Breast epithelium (tissue), 4 donors: ENCODE data around the gene ZNF629. TPM values are rescaled to one million over a fixed set of nuclear protein-coding genes. Genes with fewer than 3 reads are reported as not detected.

Source experiments
- DNase-seq, 2 donors: peaks; one replicate each; pipeline ENCODE4 v3.0.0-alpha.2; 2019; ENCODE audit warnings: low spot score in 2 of 2
- H3K27ac ChIP-seq, 2 donors: fragments of 200-600 bp; sonication (generic) in 1 of 2; one replicate each; pipeline ENCODE4 v1.5.1; 2016 to 2019; ENCODE audit warnings: mild to moderate bottlenecking in 1 of 2
- H3K27me3 ChIP-seq, 2 donors: fragments of 200-600 bp; sonication (generic) in 1 of 2; one replicate each; pipeline versions ENCODE4 v1.5.1 to v1.6.0; 2017 to 2019; ENCODE audit warnings: control low read depth in 1 of 2, mild to moderate bottlenecking in 1 of 2
- H3K36me3 ChIP-seq: fragments of 200-600 bp; one replicate; pipeline ENCODE4 v1.5.1; 2019
- H3K4me1 ChIP-seq, 2 donors: fragments of 200-600 bp; sonication (generic); one replicate each; pipeline ENCODE4 v1.5.1; 2016 to 2019; ENCODE audit warnings: control low read depth in 1 of 2
- H3K4me3 ChIP-seq, 3 donors: fragments of 200-600 bp; sonication (generic); 1 replicate in 2 of 3; 2 replicates in 1 of 3; pipeline ENCODE4 v1.5.1; 2016 to 2019; ENCODE audit warnings: mild to moderate bottlenecking in 3 of 3, moderate library complexity in 2 of 3
- H3K9me3 ChIP-seq, 2 donors: fragments of 200-600 bp; sonication (generic) in 1 of 2; one replicate each; pipeline ENCODE4 v1.5.1; 2016 to 2019; ENCODE audit warnings: control low read depth in 1 of 2
- CTCF ChIP-seq, 3 donors: fragments of 450-650 bp; IDR thresholded peaks; one replicate each; pipeline ENCODE4 v1.5.1; 2016 to 2017; ENCODE audit warnings: antibody characterized with exemption in 3 of 3, mild to moderate bottlenecking in 3 of 3, moderate library complexity in 3 of 3
- POLR2A ChIP-seq: fragments of 450-650 bp; IDR thresholded peaks from one replicate; pipeline ENCODE4 v1.6.1; 2016; ENCODE audit warnings: antibody characterized with exemption, mild to moderate bottlenecking, moderate library complexity
- POLR2AphosphoS5 ChIP-seq, 3 donors: sonication (generic); formaldehyde crosslinking; IDR thresholded peaks; one replicate each; pipeline ENCODE4 v1.6.1; 2017; ENCODE audit warnings: antibody characterized with exemption in 3 of 3
- intact Hi-C: fragments of 100-400 bp; cut with DNase I; formaldehyde crosslinking; loops from one replicate; pipeline ENCODE4 v1.15.1; 2023; ENCODE audit warnings: low total_unique reads
- total RNA-seq, 3 donors: library from RNA; depleted of rRNA; stranded (reverse); fragments of >200 nt; gene quantifications; one replicate each; pipeline ENCODE4 v1.1.0, GENCODE V29; 2016

The ZNF629 gene
- total RNA-seq, 3 donors from 2014 or later: 9.4 to 16.2 (median 10.5) TPM

DNA sequence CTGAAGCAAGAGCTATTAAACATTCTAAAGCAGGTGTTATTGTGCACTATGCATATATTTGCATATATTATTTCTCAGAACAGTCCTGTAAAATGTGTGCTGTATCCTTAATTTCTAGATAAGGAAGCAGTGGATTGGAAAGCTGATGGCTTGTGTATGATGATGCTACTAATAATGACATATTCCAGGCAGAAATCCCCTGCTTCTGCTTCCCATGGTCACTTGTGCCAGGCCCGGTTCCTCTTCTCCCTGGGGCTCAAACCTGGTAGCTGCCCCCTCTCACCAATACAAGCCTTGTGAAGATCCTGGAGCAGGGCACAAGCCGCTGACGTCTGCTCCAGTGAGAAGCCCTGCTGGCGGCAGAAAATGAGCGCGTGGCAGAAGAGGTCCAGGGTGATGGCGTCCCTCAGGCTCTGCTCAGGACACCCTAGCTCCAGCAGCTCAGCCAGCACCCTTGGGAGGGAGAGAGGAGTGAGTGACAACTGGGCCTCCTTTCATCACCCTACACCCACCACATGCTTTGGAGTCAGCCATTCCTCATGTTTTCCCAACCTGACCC lies 26.9 kb downstream of the ZNF629 start:
- TF ChIP-seq POLR2A (no peak), POLR2AphosphoS5 (IDR thresholded peaks at IDR 0.05) (no peak), CTCF (IDR thresholded peaks at IDR 0.05) (no peak)
- Histone ChIP-seq H3K27me3 (no peaks in the 10 kb centered on the region), H3K4me1 (peaks cover 3 to 19% of the 10 kb centered on the region in 2 donors), H3K36me3 (peaks cover 17% of the 10 kb centered on the region), H3K27ac (no peak overlapping the region), H3K9me3 (no peaks in the 10 kb centered on the region), H3K4me3 (no peak overlapping the region)
- intact Hi-C loops: loop anchor here (1.0 kb wide), 1 partner anchor 32 kb away; no protein-coding TSS in a partner anchor
- no peak for DNase-seq

- TF ChIP-seq POLR2A (no peak), CTCF (IDR thresholded peaks at IDR 0.05) (no peak), POLR2AphosphoS5 (IDR thresholded peaks at IDR 0.05) (no peak)
- Histone ChIP-seq H3K9me3 (no peaks in the 10 kb centered on the region), H3K27me3 (no peaks in the 10 kb centered on the region), H3K4me1 (peaks cover 3 to 19% of the 10 kb centered on the region in 2 donors), H3K27ac (no peak overlapping the region), H3K36me3 (peaks cover 12% of the 10 kb centered on the region), H3K4me3 (no peak overlapping the region)
- DNase-seq: no peak
- intact Hi-C loops: no loop called here
These were observed 28.0 kb downstream of the ZNF629 start for GRCh38 chr16:30758988-30759491.

GRCh38 chr16:30757316-30757715 lies 29.7 kb downstream of the ZNF629 start:
- peaks cover 12% of the 10 kb centered on the region for H3K36me3 ChIP-seq
- intact Hi-C loops: no loop called here
- no peak overlapping the region for H3K27ac ChIP-seq
- no peaks in the 10 kb centered on the region for H3K27me3 ChIP-seq
- H3K4me3 ChIP-seq: no peak overlapping the region
- peaks cover 3 to 6% of the 10 kb centered on the region in 2 donors for H3K4me1 ChIP-seq
- TF ChIP-seq POLR2AphosphoS5 (IDR thresholded peaks at IDR 0.05) (no peak), POLR2A (no peak), CTCF (IDR thresholded peaks at IDR 0.05) (no peak)
- no peak for DNase-seq
- H3K9me3 ChIP-seq: no peaks in the 10 kb centered on the region

GRCh38 chr16:30756781-30757100 lies 30.3 kb downstream of the ZNF629 start:
- intact Hi-C loops: no loop called here
- TF ChIP-seq POLR2A (no peak), POLR2AphosphoS5 (IDR thresholded peaks at IDR 0.05) (no peak), CTCF (IDR thresholded peaks at IDR 0.05) (no peak)
- Histone ChIP-seq H3K4me3 (no peak overlapping the region), H3K4me1 (peaks cover 3 to 6% of the 10 kb centered on the region in 2 donors), H3K36me3 (peaks cover 12% of the 10 kb centered on the region), H3K27me3 (no peaks in the 10 kb centered on the region), H3K27ac (no peak overlapping the region), H3K9me3 (no peaks in the 10 kb centered on the region)
- DNase-seq: no peak

GRCh38 chr16:30755955-30756780 lies 30.8 kb downstream of the ZNF629 start:
- peaks cover 12% of the 10 kb centered on the region for H3K36me3 ChIP-seq

More at GRCh38 chr16:30755955-30756780, 30.8 kb downstream of the ZNF629 start:
- no peak for DNase-seq
- intact Hi-C loops: no loop called here
- Histone ChIP-seq H3K27me3 (no peaks in the 10 kb centered on the region), H3K4me1 (peaks cover 3 to 4% of the 10 kb centered on the region in 2 donors), H3K27ac (no peak overlapping the region), H3K4me3 (no peak overlapping the region), H3K9me3 (no peaks in the 10 kb centered on the region)
- TF ChIP-seq POLR2AphosphoS5 (IDR thresholded peaks at IDR 0.05) (no peak), POLR2A (no peak), CTCF (IDR thresholded peaks at IDR 0.05) (no peak)
